Measurements from ENCODE around the gene TMEM266.
A peak's percentile ranks its signal among the peaks of the same experiment; 100 is the strongest.

Gene TMEM266

DNA sequence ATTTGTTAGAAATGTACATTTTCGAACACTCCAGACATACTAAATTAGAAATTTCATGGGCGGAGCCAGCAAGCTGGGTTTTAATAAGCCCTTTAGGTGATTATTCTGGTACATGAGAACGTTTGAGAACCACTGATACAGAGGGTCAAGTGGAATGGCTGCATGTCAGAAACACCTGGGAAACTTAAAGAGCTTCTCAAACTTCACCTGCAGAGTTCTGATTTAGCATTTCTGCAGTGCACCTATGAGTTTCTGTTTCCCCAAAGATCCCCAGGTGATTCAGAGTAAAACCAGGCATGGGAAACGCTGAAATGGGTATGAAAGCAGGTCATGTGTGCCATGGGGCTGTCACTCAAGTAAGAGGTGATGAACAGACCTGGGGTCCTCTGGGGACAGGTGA is 68.1 kb downstream of the TMEM266 start:
- no peak for DNase-seq

DNA sequence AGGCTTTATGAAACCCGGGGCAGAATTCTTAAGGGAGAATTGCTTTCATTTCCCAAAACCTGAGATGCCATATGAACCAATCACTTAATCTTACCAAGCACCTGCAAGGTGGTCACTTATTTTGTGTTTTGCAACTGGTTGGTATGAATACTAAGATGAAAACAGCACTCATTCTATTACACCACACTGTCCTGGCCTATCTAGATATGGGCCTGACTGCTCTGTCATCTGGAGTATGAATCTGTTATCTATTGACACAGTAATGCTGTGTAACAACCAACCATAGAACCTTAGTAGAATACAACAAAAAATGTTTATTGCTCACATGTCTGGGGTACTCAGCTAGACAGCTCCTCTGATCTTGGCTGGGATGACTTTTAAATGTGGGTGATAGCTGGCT is 74.8 kb downstream of the TMEM266 start:
- no peak for DNase-seq

DNA sequence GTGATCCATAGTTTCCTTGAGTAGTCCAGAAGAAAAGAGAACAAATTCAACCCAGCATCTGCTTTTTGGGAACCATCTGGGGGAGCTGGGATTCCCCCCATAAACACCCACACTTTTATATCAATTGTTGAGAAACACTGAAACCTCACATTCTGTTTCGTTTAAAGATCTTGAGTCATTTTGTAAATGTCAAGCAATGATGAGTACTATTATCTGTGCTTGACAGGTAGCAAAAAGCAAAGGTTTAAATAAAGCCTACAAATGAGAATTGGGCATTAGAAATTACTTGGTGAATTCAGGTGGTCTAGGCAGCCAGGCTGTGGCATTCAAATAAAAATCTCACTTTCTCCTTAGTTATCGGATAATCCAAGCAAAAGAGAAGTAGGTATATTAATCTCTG is 75.7 kb downstream of the TMEM266 start:
- DNase-seq: no peak

DNA sequence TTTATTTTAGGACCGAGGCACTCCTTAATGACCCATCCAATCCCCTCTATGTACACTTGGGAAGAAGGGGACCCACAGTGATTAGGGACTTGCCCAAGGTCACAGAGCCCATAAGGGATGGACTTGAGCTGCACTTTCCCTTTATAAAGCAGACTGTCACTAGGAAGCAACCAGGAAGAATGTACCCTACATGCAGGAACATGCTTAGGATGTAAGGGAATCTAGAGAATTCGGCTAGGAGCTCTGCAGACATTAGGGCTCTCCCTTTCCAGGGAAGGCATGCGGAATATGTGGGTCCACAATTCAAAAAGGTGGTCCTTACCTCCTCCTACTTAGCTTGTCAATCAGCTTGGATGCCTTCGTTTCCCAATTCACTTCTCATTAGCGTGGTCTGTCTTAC is 78.7 kb downstream of the TMEM266 start:
- DNase-seq: no peak

DNA sequence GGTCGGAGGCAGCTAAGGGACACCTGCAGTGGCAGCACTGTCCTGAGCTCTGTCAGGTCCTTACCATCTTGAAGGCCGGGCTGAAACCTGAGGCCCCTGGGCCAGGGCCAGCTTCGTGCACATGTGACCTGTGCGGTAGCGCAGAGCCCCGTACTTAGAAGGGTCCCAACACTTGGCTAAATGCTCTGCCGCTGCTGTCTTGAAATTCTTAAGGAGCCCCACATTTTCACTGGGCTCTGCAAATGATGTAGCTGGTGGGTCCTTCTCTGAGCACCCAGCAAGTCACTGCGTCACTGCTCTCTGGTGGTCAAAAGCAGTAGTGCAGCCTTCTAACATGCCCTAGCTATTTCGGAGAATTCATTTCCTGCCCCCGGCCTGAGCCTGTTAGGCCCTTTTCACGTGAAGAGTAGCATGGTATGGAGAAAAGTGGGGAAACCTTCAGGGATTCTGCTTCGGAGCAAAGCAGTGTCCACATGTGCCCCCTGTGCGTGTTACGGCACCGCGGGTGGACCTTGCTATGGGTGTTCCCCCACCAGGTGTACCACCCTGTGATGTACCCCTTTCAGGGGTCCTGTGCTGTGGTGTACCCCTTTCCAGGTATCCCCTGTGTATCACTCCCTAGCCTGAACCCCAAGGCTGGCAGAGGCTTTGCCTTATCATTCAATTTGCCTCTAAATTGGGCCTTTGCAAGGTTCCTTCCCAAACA is 79.7 kb downstream of the TMEM266 start:
- DNase-seq: peak in 11 of 14 donors; percentile 8 to 76 (median 29)

DNA sequence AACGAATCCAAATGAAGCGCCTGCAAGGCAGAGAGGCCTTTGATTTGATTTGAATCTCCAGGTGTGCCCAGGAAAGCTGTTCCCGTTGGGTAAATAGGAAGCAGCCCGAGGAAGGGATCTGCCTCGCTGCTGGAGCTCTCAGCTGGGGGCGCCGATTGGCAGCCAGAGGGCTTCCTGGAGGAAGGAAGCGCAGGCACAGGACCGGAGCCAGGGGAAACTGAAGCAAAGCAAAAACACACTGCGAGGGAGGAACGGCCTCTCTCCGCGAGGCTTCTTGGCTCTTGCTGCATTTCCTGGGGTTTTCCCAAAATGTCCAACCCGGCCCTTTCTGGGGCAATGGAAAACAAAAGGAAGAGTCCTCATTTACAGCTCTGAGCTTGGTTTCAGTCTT is 80.3 kb downstream of the TMEM266 start:
- DNase-seq: peak in 4 of 14 donors; percentile 13 to 97 (median 28)

DNA sequence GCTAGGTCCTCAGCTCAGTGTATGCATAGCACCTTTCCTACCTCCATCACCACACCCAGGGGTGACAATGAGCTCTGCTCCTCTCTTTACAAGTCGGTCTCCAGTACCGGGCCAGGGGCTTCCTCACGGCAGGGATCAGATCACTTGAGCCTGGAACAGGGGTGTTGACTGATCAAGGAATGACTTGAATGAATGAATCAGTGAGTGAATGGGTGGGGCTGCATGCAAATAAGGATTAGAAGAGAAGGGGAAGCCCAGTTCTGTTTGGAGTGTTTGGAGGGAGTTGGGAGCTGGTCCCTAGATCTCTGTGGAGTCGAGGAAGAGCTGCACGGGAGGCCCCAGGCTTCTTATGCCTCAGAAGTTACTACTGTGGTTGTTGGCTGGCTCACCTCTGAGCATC is 87.0 kb downstream of the TMEM266 start:
- DNase-seq: no peak

DNA sequence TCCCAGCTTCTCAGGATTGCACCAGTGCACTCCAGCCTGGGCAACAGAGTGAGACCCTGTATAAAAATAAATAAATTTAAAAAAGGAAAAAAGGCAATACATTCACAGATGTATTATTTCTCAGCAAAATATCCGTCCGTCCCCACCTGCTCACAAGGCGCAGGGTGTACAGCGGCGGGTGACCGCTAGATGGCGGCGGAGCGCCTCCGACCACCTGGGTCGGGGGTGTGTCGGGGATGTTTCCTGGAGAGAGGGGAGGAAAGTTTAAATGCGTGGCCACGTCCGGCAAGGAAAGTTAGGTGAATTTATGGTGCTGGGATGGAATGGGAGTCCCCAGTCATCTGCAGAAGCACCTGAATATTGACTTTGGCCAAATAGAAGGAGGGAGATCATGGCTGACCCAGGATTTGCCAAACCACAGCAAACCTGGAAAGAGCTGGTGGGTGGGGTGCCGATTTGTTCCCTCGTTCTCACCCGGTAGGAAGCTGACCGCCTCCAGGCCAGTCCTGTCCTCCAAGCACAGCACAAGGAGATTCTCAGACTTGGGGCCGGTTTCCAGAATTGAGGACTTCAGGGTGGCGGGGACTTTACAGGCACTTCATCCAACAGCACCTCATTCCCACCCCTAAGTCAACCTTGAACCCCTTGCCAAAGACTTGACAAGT is 88.3 kb downstream of the TMEM266 start:
- peak in 3 of 14 donors; percentile 2 to 27 (median 7) for DNase-seq

DNA sequence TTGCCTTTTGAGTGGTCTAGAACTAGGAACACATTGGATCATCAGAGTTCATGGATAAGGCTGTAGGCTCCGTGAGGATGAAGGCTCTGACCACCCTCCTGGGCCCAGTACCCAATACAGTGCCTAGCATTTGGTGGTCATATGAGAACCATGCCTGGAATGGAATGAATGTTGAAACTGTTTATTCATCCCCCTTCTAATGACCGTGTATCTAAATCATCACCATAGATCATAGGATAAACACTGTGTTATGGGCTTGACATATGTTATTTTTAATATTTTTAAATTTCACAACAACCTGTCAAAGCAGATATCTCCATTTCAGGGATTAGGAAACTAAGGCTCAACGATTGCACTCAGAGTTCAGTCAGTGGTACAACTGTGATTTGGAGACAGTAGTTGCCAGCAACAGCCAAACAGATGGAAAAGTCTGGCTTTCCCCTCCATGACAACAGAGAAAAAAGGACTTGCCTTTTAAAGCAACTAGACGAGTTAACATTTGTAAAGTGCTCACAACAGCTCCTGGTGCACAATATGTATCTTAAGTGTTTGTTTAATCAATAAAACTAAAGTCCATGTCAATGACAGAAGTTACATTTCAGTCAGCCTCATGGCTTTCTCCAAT is 89.6 kb downstream of the TMEM266 start:
- peak in 1 of 14 donors; percentile 49 for DNase-seq

DNA sequence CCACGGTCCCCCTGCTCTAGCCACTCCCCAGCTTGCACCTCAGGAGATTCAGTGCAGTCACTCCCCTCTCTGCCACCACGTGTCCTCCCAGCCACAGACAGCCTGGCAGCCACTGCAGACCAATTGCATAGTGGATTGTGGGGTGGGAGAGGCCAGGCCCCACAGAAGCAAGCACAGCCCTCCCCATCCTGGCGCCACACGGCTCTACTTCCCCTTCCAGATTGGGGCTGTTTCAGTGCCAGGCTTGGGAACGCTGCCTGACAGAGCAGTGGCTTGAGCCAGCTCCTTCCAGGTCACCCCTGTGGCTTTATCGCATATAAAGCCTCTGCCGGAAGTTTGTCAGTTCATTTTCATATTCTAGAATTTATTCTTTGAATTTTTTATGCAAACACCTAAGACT is 90.7 kb downstream of the TMEM266 start:
- peak in 12 of 14 donors; percentile 18 to 98 (median 40) for DNase-seq

DNA sequence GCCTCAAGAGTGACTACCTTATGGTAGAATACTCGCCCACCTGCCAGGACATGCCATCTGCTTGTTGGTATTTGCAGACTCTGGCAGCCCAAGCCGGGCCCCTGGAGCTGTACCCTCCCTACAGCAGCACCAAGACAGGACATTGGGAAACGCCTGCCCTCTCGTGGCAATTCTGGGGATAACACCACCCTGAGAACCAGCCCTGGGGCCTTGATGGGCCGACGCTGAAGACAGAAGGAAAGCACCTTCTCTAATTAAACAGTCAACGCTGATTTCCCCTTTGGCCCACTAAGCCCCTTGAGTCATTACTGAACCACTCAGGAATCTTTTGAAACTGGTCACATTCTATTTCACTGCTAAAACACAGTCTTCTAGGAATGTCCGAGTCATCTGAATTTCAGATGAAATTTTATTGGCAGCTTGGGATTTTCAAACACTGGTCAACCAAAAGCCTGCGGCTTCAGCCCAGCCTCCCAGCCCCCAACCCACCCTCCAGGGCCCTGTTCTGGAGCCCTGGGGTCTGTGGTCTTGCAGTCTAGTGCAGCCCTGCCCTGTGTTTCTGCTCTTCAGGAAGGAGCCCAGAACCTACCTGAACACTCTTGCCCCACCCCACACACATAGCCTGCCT is 91.3 kb downstream of the TMEM266 start:
- DNase-seq: peak in 13 of 14 donors; percentile 16 to 98 (median 45)

DNA sequence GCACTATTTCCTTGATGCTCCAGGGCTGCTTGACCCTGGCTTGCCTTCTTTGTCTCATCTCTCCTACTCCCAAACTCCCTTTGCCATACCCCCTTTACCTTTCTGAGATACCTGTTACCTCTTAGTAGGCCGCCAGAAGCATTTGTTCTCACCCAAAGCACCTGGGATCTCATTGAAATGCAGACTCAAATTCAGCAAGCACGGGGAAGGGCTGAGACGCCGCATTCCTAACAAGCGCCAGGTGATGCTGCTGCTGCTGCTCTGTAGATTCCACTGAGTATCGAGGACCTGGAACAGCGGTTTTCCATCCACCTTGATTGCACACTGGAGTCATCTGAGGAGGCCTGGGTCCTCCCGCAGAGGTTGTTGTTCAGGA is 91.8 kb downstream of the TMEM266 start:
- DNase-seq: no peak

DNA sequence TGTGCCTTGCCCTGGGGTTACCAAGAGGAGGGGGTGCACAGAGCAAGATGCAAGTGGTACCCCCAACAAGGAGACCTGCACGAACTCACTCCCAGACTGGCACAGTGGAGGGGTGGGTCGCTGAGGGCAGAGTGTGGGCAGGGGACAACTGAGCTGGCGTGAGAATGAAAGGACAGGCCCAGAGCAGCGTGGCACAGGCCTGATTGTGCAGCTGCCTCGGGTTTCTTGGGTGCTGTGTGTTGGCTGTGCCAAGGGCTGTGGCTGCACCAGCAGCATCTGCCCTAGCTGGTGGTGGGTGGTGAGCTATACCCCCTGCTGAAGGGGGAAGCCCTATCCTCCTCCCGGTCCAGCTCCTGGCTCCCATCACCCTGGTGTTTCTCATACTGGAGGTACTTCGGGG is 92.4 kb downstream of the TMEM266 start:
- no peak for DNase-seq

DNA sequence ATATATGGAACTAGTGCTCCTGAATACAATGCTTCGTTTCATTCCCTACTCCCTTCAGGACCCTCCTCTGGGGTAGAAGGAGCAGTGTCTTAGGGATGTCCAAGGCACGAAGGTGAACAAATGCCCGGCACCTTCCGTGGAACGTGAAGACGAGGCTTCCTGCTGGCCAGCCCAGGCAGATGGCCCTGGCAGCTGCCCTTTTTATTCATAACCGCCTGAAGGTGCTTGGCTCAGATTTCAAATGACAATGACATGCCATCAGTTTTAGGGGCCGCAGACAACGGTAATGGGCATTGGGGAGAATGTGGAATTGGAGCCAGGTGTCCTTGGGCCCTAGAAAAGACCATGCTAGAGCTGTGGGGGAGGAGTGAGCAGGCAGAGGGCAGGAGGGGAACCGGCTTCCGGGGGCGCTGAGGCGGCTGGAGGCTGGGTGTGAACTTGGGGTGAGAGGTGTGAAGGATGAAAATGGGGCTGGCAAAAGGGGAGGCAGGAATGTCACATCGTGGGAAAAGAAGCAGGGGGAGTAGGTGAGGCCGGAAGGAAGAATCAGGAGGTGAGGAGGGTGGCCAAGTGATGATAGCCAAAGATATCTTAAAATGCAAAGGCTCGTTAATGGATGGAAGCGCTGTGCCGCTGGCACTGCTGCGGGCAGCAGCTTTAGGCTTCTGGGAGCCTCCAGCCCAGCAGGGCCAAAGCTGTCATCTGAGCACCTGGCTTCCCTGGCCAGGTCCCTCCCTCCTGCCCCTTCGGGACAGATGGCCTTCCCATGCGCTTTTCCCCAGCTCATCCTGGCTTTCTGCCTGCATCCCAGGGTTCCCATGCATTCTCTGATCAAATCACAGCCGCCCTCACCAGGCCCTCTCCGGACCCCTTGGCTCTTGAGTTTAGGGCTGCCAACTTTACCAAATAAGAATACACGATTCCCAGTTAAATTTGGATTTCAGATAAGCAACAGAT is 93.7 kb downstream of the TMEM266 start:
- DNase-seq: peak in 2 of 14 donors; percentile 39 to 91

DNA sequence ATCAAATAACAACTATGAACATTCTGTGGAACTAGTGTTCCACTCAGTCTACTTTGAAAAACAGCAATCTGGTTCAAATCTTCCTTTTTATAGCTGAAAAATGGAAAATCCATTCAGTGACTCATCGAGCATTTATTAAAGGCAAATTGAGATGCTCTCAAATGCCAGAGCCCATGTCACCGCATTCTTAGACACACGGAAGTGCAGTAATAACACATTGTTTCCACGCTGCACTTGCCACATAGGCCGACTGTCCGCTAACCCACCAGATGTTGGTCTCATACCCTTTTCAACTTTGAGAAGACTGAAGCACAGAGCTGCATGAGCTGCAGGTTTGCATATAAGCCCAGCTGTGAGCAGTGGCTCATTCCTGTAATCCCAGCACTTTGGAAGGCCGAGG is 95.9 kb downstream of the TMEM266 start:
- DNase-seq: no peak

DNA sequence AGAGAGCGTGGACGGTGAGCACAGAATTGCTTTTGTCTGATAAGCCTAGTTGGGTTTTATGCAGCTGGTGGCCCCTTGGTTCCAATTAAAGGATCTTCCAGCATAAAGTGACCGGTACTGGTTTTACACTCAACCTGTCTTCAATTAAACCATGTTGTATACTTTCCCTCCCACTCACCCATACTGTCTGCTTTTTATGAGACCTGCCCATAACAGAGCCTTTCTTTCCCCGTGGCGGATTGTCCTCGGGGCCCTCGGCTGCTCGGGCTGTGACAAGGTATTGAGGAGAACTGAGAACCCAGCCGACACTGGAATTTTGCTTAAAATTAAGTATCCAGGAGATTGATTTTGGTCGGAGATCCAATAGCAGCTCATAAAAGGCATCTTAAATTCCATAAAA is 98.4 kb downstream of the TMEM266 start:
- DNase-seq: no peak

DNA sequence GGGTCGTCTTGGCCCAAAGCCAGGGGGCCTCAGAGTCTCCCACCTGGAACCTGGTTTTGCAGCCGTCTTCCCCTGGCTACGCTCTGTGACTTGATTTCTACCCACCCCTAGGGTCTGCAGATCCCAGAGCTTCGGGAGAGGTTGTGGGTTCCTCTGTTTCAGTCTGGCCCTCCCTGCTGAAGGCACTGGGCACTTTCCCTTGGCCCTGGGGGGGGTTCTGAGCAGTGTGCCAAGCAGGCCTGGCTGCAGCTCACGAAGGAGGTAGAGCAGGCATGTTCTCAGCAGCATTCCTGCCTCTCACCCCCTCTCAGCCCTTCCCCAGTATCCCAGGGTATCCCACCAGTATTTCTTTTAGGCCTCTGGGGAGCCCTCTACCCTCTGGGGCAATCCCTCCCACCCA is 99.0 kb downstream of the TMEM266 start:
- peak in 1 of 14 donors; percentile 75 for DNase-seq

DNA sequence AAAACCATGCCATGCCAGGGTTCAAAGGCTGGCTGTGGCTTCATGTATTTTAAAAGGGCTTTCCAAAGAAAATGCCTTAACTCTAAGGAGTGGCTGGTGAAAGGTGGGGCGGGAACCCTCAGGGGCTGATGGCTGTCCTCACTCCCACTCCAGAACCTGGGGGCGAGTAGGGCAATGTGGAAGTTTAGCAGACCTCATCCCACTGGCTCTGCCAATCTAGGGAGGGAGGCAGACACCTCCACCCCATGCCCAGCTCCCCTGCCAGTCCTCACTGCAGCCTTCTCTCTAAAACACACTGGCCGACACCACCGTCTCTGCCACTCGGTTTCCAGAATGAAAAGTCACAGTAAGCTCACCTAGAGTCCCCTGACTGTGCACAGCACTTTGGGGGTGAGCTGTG is 99.5 kb downstream of the TMEM266 start:
- DNase-seq: no peak

DNA sequence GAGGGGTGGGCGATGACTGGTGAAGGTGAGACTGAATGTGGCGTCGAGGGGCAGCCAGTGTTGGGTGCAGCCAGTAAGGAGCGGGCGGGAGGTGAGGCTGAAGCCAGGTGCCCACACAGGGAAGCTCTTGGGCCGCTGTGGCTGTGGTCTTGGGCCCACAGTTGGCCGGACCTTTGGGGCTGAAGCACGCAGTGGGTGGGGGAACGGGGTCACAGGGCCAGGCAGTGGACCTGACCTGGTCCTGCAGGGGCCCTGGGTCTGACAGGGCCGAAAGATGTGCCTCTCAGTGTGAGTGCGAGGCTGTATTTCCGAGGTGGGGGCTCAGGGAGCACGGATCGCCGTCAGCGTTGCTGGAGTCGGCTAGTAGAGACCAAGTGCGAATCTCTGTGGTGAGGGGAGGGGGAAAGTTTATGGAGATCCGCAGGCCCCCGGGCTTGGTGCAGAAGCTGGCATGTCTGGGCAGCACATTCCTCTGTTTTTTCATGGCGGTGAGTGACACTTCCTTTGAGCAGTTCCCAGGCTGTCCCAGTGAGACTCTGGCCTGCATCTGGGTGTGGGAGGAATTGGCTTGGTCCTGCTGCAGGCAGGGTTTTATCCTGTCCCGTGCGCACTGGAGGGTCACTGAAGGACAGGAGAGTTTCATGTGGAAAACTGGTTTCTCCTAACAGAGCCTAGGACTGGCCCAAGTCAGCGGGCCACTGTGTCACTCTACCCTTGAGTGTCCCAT is 100.8 kb downstream of the TMEM266 start:
- DNase-seq: no peak

DNA sequence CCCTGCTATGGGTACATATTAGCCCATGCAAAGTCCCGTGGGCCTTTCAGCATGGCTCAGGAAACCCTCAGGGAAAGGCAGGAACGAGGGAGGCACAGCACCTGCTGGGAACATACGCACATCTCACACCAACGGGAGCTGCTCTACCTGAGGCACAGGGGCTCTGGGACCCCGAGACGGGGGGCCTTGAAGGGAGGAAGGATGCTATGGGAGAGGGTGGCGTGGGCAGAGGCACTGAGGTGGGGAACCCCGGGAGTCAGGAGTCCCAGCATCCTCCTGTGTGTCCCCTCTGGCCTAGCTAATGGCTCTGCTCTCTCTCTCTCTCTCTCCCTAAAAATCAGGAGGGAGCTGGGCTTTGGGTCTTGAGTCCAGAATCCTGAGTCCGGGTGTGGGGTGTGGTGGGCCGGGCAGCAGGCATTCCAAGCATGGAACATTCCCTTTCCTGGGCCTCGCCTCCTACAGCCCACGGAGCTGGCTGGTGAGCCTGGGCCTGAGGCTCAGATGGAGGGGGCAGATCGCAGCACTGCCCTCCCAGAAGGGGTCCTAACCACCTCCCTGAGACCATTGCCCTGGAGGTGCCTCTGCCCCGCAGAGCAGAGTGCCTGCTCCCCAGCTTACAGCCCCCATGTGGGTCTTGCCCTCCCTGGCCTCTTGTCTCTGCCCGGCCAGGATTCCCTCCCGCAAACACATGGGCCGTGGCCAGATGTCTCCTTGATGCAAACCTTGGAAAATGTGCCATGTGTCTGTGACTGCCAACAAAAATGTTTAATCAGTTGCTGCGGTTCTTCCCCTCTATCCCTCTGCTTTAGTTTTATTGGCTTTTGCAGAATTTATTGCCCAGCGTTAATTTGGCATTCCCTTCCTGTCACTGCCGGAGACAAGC is 101.6 kb downstream of the TMEM266 start:
- no peak for DNase-seq

DNA sequence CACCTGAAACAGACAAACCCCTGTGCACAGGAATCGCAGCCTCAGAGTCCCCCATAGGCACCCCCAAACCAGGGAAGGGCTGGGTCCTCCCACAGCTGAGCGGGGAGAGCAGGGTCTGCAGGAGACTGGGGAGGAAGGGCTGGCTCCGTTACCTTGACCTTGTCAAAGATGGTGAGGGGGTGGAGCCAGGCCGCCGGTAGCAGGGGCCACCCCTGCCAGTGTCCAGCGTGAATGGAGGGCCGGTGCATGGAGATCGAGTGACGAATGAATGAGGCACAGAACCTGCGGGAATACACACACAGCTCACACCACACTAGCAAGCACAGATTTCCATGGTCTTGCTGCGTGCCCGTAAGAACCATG is 102.2 kb downstream of the TMEM266 start:
- no peak for DNase-seq

Measured in C1 segment of cervical spinal cord (tissue), 14 donors.